Measurements from ENCODE around the gene GJA3.

The GJA3 gene

DNA sequence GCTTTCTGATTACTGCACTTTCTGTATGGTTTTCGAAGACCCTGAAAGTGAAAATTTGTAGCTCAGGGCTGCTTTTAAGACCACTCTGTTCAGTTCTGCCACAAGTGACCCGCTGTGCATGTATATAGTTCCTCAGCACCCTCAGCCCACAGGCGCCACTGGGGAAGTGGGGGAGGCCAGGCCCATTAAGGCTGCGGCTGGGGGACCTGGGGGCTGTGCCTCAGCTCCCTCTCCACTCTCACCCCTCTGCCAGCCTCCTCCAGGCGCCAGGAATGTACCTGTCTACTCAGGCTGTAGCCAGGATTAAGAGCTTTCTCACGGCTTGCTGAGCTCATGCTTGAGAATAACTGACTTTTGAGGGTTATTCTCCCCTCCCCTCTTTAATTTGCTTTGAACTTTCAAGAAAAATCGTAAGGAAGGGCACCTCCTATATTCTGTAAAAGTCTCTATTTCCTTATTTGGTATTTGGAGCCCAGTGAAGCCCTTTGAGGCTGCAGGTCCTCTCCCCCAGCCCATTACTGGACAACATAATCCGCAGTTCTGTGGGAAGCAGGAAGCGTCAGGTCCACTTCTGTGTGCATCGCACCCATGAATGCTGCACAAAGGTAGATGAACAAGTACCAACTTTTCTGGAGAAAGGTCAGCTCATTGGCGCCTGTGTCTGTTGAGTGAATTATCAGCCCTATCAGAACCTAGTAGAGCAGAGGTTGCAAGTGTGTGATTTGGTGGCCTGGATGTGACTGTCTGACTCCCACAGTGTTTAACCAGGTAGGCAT, 29.6 kb downstream of the GJA3 start:
- DNase-seq (ENCODE audit: insufficient read length, low spot score) (no peak), FAIRE-seq (no peak)

DNA sequence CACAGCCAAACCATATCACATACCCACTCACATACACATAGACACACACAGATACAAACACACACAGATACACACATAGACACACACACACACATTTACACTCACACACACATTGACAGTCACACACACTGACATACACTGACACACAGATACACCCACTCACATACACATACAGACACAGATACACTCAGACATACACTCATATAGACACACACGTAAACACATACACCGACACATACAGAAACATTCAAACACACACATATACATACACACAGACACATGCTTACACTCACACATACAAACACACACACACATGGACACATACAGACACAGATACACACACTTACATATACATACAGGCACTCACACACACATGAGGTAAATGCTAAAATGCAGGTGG, 30.2 kb downstream of the GJA3 start:
- no peak for FAIRE-seq
- no peak for DNase-seq (ENCODE audit: insufficient read length, low spot score)

DNA sequence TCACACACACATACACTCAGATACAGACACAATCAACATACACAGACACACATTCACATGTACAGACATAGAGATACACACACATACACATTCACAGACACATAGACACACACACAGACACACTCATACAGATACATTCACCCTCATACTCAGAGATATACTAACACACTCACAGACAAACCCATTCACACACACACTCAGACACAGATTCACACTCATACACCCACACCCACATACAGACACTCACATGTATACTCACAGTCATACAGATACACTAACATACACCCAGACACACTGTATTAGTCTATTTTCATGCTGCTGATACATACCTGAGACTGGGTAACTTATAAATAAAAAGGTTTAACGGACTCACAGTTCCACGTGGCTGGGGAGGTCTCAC, 30.8 kb downstream of the GJA3 start:
- FAIRE-seq = no peak
- no peak for DNase-seq (ENCODE audit: insufficient read length, low spot score)

DNA sequence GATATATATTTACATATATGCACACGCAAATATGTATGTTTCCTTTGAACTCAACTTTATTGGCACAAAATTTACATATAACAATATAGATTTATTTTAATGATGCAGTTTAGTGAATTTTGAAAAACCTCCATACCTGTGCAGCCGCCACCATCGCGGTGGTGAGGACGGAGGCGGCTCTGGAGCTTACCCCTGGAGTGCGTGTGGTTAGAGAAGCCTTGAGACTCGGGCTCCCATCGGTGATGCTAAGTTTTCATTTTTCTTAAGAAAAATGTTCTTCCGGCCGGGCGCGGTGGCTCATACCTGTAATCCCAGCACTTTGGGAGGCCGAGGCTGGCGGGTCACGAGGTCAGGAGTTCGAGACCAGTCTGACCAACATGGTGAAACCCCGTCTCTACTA, 31.8 kb downstream of the GJA3 start:
- FAIRE-seq = no peak

DNA sequence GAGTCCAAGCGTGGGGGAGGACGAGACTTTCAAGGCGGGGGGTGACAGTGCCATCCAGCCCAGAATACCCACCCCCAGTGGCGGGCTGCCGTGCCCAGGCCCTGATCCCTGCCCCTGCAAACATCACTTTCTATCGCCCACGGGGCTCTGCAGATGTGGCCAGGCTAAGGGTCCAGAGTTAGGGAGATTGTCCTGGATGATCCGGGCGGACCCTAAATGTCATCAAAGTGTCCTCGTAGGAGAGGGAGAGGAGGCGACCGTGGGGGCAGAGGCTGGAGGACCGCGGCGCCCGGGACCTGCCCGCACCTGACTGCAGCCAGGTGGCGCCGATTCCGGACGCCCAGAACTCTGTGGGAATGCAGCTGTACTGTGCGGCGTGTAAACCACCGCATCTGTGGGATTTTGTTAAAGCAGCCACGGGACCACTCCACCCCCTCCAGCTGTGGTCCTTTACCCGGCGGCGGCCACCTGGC, 32.4 kb downstream of the GJA3 start:
- FAIRE-seq (no peak), DNase-seq (ENCODE audit: insufficient read length, low spot score) (no peak)

More for the DNA sequence above, 31.8 kb downstream of the GJA3 start:
- no peak for DNase-seq (ENCODE audit: insufficient read length, low spot score)

DNA sequence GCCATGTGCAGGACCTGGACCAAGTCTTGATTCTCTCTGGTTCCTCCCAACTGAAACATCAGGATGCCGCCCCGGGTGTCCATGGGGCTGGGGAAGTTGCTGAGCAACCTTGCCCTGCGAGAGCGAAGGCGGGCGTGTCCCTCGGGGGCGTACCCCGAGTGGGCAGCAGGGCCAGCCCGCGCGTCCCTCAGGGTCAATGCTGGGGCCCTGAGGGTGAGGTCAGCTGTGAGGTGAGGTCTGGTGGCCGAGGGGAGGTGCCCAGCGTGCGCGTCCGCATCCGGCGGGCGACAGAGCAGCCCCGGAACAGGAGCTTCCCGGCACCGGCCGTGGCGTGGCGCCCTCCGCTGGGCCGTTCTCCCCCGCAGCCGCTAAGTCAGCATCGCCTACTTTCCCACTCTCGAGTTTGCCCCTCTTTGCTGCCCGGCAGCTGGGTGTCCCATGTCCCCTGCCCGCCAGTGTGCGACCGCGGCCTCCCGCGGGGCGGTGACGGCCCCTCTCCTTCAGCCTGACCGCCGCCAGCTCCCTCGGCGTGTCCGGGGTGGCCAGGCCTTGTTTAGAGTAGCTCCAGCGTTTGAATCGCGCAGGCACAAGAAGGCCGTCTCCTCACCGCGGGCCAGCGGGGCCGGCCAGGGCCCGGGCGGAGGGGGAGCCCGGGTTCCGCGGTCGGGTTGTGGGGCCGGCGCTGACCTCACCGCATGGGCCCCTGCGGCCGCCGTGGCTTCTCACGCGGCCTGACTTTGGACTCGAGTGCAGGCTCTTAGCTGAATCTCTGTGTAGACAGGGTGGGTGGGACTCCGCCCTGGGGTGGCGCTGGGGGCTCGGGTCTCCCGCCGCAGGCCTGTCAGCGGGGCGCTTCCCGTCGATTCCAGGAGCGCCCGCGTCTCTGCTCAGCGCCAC, 33.0 kb downstream of the GJA3 start:
- FAIRE-seq = peak; percentile 11

DNA sequence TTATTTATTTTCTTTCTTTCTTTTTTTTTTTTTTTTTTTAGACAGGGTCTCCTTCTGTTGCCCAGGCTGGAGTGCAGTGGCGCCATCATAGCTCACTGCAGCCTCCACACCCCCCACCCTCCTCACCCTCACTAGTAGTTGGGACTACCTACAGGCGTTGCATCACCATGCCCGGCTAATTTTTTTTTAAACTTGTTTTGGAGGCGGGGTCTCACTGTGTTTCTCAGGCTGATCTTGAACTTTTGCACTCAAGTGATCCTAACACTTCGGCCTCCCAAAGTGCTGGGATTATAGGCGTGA, 33.6 kb downstream of the GJA3 start:
- no peak for FAIRE-seq

More for the DNA sequence above, 33.0 kb downstream of the GJA3 start:
- peak; percentile 38 for DNase-seq (ENCODE audit: insufficient read length, low spot score)

DNA sequence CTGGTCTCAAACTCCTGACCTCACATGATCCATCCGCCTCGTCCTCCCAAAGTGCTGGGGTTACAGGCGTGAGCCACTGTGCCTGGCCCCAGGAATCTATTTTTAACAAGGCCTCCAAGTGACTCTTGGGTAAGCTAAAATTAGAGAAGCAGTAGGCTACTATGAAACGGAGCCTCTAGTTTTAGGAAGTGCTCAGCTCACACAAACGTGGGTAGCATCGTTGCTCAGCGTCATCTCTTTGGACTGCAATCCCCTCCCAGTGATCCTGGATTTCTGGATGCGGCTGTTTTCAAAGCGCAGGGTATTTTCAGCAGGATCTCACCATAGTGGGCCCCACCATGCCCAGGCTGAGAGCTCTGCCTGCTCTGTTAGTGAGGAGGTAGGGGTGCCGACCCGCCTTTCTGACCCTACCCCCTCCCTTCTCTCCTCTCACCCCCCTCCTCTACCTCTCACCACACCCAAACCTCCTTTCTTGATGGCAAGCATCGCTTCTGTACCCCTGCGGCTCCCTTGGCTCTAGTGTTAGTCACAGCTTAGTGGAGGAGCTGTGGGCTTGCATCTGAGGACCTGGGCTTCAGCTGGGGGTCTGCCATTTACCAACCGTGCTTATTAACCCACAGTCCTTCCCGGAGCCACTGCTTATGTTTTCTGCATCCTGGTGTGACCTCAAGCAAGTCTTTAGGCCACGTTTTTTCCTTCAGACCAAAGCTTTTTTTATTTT, 34.2 kb downstream of the GJA3 start:
- DNase-seq (ENCODE audit: insufficient read length, low spot score) (no peak), FAIRE-seq (no peak)

More for the DNA sequence above, 33.6 kb downstream of the GJA3 start:
- no peak for DNase-seq (ENCODE audit: insufficient read length, low spot score)

DNA sequence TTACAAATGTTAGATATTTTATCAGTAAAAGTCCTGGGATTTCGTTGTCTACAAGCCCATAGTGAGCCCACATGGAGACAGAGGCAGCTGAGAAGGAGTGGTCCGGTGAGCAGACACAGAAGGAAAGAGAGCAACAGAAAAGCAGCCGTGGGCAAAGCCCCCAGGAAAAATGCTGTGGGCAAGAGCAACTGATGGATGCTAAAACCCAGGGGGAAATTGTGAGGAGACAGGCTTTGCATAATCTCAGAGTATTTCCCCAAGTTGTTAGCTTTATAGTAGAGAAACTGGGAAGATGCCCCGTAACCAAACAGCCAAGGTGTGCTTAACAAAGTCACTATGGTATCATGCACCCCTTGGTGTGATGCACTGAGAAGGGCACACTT, 35.1 kb downstream of the GJA3 start:
- no peak for FAIRE-seq
- DNase-seq (ENCODE audit: insufficient read length, low spot score) = no peak

DNA sequence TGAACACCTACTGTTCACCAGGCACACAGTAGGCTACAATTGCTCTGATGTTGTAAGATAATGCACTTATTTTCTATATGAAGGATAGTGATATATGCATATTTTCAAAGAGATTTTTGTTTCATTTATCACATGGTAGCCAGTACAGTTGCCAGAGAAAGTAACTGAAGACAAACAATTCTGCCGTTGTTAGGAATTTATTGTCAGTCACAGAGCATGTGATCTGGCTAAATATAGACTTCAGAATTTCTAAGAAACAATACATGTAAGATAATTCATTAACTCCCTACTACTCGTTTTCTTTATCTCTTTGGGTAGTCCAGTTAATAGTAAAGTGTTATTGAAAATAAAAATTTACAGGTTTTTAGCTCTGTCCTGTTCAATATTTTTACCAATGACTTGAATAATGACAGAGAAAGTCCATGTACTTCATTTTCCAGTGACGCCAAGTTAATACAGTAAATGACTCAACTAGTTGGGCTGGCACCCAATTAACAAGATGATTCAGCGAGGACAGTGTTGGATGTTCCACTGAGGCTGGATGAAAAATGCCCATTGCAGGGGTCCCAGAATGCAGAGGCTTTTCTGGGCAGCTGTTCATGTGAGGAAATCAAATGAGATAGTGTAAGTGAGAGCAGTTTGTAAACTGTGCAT, 35.6 kb downstream of the GJA3 start:
- FAIRE-seq = no peak
- no peak for DNase-seq (ENCODE audit: insufficient read length, low spot score)

DNA sequence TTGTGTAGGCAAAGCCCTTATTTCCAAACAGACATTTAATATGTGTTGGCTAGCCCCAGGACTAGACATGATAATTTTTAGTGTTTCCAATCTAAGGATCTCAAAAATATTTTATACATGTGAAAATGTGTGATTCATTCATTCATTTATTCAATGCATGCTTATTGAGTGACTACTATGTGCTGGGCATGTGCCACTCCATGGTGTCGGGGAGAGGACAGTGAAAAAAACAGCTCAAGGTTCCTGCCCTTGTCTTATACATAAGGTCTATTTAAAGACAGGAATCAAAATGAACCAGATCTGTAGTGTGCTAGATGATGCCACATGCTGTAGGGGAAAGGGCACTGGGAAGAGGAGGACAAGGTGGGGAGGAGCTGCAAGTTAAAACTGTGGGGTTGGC, 36.5 kb downstream of the GJA3 start:
- FAIRE-seq = no peak
- DNase-seq (ENCODE audit: insufficient read length, low spot score) = no peak

DNA sequence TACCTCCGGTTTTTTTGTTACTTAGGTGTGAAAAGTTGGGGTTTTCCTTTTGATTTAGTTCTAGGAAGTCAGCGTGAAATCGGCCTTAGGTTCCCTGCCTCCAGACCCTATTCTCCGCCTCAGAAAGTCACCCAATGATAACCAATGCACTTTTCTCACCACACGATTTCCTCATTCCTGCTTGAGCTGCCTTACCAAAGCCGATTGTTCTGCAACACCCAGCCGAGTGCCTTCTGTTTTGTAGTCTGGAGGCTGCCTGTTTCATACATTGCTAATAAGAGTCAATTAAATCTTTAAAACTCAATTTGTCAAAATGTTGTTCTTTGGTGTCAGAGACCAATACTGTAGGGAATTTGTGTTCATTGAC, 39.7 kb downstream of the GJA3 start:
- FAIRE-seq (no peak), DNase-seq (ENCODE audit: insufficient read length, low spot score) (no peak)

DNA sequence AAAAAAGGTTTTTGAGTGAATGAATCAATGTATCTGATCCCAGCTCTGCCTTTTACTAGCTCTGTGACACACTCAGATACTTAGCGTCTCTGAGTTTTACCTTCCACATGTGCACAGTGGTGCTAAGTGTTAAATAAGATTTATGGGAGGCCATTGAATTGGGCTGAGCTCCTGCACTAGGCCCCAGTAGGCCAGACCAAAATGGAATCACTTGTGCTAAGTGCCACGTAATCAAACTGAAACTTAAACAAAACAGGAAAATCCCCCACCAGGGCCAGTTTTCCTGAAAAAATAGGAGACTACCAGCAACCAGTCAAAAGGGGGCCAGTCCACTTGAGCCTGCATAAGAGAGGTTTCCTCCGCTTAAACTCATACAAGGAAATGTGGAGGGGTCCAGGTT, 40.9 kb downstream of the GJA3 start:
- DNase-seq (ENCODE audit: insufficient read length, low spot score) = no peak
- FAIRE-seq = peak; percentile 52

DNA sequence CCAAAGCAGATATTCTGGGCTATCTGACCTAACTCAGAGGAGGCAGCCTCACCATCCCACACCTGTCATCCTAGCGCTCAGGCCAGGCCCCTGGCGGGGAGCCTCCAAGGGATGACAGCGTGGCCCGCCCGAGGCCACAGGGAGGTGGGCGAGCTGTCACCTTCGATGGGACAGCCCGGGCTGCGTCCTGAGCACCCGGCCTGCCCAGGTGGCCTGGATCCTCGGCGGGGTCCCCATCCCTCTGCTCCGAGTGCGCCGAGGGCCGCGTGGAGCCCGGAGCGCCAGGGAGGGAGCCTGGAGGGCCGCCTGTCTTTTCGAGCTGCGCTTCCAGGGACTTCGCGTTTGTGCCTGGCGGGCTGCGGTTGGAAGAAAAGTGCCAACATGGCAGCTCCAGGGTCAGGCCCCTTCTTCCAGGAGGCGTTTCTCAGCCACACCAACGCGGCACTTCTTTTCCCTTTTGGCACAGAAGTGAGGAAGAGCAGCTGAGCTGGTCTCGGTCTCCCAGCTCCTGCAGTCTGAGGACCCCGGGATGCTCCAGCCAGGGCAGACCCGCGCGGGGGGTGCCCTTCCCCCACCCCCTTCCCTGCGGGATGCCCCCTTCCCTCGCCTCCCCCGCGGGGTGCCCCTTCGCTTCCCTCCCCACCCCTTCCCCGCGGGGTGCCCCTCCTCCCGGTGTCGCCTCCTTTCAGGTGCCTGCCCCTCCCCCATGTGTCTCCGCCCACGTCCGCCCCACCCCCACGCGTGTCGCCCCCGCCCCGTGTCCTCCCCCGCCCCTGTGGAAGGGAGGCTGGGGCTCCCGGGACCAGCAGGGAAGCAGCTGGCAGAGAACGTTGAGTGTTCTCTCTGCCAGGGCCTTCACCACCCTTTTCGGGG, 42.3 kb downstream of the GJA3 start:
- DNase-seq (ENCODE audit: insufficient read length, low spot score) = no peak
- no peak for FAIRE-seq

DNA sequence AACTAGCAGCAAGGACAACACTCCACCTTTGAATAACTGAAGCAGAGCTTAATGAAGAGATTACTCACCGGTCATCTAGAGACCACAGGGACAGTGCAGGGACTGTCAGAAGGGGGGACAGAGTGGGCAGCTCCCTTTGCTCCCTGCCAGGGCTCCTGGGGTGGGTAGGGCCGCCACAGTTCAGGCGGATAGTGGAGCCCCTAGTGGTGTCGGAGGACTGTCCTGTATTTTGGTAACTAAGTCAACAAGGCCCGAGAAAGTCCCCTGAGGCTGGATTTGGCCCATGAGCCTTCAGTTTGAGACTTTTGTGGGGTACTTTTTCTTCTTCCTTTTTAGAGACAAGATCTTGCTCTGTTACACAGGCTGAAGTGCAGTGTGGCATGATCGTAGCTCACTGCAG, 44.6 kb downstream of the GJA3 start:
- FAIRE-seq (no peak), DNase-seq (ENCODE audit: insufficient read length, low spot score) (no peak)

DNA sequence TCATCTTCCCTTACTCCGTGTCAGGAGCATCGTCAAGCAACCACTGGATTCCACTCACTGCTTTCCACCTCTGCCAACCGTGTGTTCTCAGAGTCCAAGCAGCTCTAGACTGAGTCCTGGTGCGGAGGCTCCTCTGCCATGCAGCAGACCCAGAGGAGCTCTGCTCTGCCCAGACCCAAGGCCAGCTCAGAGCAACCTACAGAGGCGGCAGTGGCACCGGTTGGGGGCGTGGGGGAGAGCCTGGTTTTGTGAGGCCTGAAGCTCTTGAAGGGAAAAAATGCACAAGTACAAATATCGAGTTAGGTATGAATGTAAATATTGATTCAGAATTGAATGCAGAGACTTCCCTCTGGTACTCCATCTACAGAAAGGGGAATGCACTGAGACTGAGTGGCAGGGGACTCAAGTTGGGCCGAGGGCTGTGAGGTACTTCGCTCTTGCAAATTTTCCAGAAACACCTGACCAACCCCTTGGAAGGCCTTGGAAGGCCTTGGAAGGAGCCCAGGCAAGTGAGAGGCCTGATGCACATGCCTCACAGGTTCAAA, 46.7 kb downstream of the GJA3 start:
- FAIRE-seq (no peak), DNase-seq (ENCODE audit: insufficient read length, low spot score) (no peak)

DNA sequence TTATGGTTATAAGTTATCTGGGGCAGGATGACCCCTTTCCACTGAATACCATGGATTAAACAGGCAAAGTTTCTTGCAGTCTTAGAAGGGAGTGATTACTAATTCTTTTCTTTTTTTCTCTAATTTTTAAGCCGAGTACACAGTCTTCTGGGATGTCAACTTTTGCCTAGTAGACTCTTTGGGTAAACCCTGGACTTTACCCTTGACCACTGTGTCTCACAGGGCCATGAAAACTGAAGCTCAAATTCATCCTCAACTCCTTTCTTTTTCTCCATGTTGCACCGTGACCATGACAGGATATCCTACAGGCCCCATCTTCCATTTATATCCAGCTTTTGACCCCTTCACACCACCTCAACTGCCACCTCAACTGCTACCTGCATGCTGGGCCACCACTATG, 51.8 kb downstream of the GJA3 start:
- DNase-seq (ENCODE audit: insufficient read length, low spot score) (no peak), FAIRE-seq (no peak)

DNA sequence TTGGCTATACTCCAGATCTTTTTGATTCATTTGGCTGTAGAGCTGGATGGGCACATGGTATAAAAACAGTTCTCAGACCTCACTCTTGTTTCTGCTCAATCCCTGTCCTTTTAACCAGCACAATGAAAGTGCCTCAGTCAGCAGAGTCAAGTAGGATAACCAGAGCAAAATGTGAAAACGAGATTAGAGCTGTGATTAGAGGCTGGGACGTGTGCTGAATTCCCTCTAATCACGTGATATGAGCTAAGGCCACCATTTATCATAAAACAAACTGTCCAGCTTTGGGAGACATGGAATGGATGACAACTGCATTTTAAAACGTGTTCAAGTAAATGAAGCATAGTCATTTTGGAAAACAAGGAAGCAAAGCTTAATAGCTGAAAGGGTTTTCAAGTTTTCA, 54.1 kb downstream of the GJA3 start:
- DNase-seq (ENCODE audit: insufficient read length, low spot score) (no peak), FAIRE-seq (no peak)

DNA sequence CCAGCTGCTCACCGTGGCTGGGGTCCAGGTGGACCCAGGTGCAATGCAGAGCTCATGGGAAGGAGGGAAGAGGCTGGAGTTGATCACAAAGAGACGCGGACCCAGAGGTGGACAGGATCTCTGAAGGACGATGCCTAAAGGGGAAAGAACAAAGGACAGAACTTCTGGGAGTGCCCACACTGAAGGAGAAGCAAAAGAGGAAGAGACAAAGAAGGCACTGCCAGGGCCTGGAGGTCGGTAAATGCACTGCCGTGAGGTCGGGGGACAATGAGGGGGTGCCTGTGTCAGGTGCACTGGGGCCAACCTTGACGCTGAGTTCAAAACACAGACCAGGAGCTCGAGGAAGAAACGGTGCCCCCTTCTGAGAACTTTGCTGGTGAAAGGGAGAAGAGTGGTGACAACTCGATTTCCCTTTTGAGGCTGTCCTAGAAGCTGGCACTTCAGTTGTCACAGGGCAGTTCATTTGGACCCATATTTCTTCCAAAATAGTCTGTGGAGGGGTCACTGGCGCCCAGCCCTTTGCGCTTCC, 55.6 kb downstream of the GJA3 start:
- FAIRE-seq = no peak
- no peak for DNase-seq (ENCODE audit: insufficient read length, low spot score)
